ENCODE measurements around the gene RAX2.

Gene RAX2

GRCh38 chr19:3818918-3819317 is 46.9 kb upstream of the RAX2 start:
- H2AFZ ChIP-seq (ENCODE audit: low read depth, low read length) = no peak overlapping the region
- H3K27ac ChIP-seq (ENCODE audit: low read length) = no peak overlapping the region
- peaks cover 7% of the 10 kb centered on the region for H3K4me1 ChIP-seq (ENCODE audit: insufficient read depth, low read length)
- DNase-seq (no peak), ATAC-seq (ENCODE audit: insufficient read depth, low read depth) (no peak)
- H3K79me2 ChIP-seq (ENCODE audit: insufficient read depth, low read length) = no peaks in the 10 kb centered on the region
- no peak overlapping the region for H3K4me3 ChIP-seq (ENCODE audit: low read depth in 1 of 2, low read length in 2 of 2)
- no peak overlapping the region for H3K9ac ChIP-seq (ENCODE audit: low read depth, low read length)
- no peak for TF ChIP-seq EZH2 (IDR thresholded peaks at IDR 0.05; ENCODE audit: borderline replicate concordance, low read depth, low read length, severe bottlenecking)
- no peak for TF ChIP-seq CTCF (IDR thresholded peaks at IDR 0.05; ENCODE audit: borderline replicate concordance, extremely low read depth, low read length, poor library complexity, severe bottlenecking)
- no peaks in the 10 kb centered on the region for H3K36me3 ChIP-seq (ENCODE audit: insufficient read depth, low read length)
- H3K27me3 ChIP-seq (ENCODE audit: insufficient read depth, low read length, poor library complexity) = no peaks in the 10 kb centered on the region
- H3K9me3 ChIP-seq (ENCODE audit: insufficient read depth, low read length, severe bottlenecking) = no peaks in the 10 kb centered on the region
- H4K20me1 ChIP-seq (ENCODE audit: insufficient read depth, low read length) = no peaks in the 10 kb centered on the region
- H3K4me2 ChIP-seq (ENCODE audit: insufficient read depth, low read length) = no peak overlapping the region

GRCh38 chr19:3818466-3818865 is 46.4 kb upstream of the RAX2 start:
- Histone ChIP-seq H3K9me3 (ENCODE audit: insufficient read depth, low read length, severe bottlenecking) (no peaks in the 10 kb centered on the region), H3K4me1 (ENCODE audit: insufficient read depth, low read length) (peaks cover 11% of the 10 kb centered on the region), H4K20me1 (ENCODE audit: insufficient read depth, low read length) (no peaks in the 10 kb centered on the region), H3K79me2 (ENCODE audit: insufficient read depth, low read length) (no peaks in the 10 kb centered on the region), H3K4me2 (ENCODE audit: insufficient read depth, low read length) (no peak overlapping the region), H3K36me3 (ENCODE audit: insufficient read depth, low read length) (no peaks in the 10 kb centered on the region), H3K4me3 (ENCODE audit: low read depth in 1 of 2, low read length in 2 of 2) (no peak overlapping the region), H3K9ac (ENCODE audit: low read depth, low read length) (no peak overlapping the region), H3K27ac (ENCODE audit: low read length) (no peak overlapping the region), H3K27me3 (ENCODE audit: insufficient read depth, low read length, poor library complexity) (no peaks in the 10 kb centered on the region), H2AFZ (ENCODE audit: low read depth, low read length) (no peak overlapping the region)
- ATAC-seq (ENCODE audit: insufficient read depth, low read depth) (no peak), DNase-seq (no peak)
- TF ChIP-seq EZH2 (IDR thresholded peaks at IDR 0.05; ENCODE audit: borderline replicate concordance, low read depth, low read length, severe bottlenecking) (no peak), CTCF (IDR thresholded peaks at IDR 0.05; ENCODE audit: borderline replicate concordance, extremely low read depth, low read length, poor library complexity, severe bottlenecking) (no peak)

GRCh38 chr19:3817761-3818160 is 45.7 kb upstream of the RAX2 start:
- no peaks in the 10 kb centered on the region for H3K27me3 ChIP-seq (ENCODE audit: insufficient read depth, low read length, poor library complexity)
- no peak overlapping the region for H3K4me3 ChIP-seq (ENCODE audit: low read depth in 1 of 2, low read length in 2 of 2)
- DNase-seq (no peak), ATAC-seq (ENCODE audit: insufficient read depth, low read depth) (no peak)
- TF ChIP-seq CTCF (IDR thresholded peaks at IDR 0.05; ENCODE audit: borderline replicate concordance, extremely low read depth, low read length, poor library complexity, severe bottlenecking) = no peak
- no peak for TF ChIP-seq EZH2 (IDR thresholded peaks at IDR 0.05; ENCODE audit: borderline replicate concordance, low read depth, low read length, severe bottlenecking)
- no peaks in the 10 kb centered on the region for H3K9me3 ChIP-seq (ENCODE audit: insufficient read depth, low read length, severe bottlenecking)
- no peak overlapping the region for H3K4me2 ChIP-seq (ENCODE audit: insufficient read depth, low read length)
- H2AFZ ChIP-seq (ENCODE audit: low read depth, low read length) = no peak overlapping the region
- no peaks in the 10 kb centered on the region for H4K20me1 ChIP-seq (ENCODE audit: insufficient read depth, low read length)
- H3K27ac ChIP-seq (ENCODE audit: low read length) = no peak overlapping the region
- H3K4me1 ChIP-seq (ENCODE audit: insufficient read depth, low read length) = peaks cover 18% of the 10 kb centered on the region
- no peaks in the 10 kb centered on the region for H3K79me2 ChIP-seq (ENCODE audit: insufficient read depth, low read length)
- no peak overlapping the region for H3K9ac ChIP-seq (ENCODE audit: low read depth, low read length)
- H3K36me3 ChIP-seq (ENCODE audit: insufficient read depth, low read length) = no peaks in the 10 kb centered on the region

Measured in DND-41 (cell line).